Progenitor cell of endocrine pancreas (in vitro differentiated cells): ENCODE data around the gene AKT3. TPM values are rescaled to one million over a fixed set of nuclear protein-coding genes. Genes with fewer than 3 reads are reported as not detected.

Experiments used
- DNase-seq: peaks from one replicate; pipeline ENCODE4 v3.0.0; 2021; ENCODE audit warnings: low spot score; ENCODE audit not compliant: unreplicated experiment
- H3K27ac Mint-ChIP-seq: 2 replicates; pipeline ENCODE4 v1.8.0; 2021; ENCODE audit warnings: mild to moderate bottlenecking, moderate library complexity, mixed read lengths
- H3K27me3 Mint-ChIP-seq: 2 replicates; pipeline ENCODE4 v1.8.0; 2021; ENCODE audit warnings: mixed read lengths
- H3K36me3 Mint-ChIP-seq: 2 replicates; pipeline ENCODE4 v1.8.0; 2022; ENCODE audit warnings: mixed read lengths; ENCODE audit not compliant: insufficient read depth
- H3K4me1 Mint-ChIP-seq: 2 replicates; pipeline ENCODE4 v1.8.0; 2021; ENCODE audit warnings: low read depth, mixed read lengths
- H3K4me3 Mint-ChIP-seq: 2 replicates; pipeline ENCODE4 v1.8.0; 2021; ENCODE audit warnings: low read depth, mild to moderate bottlenecking, moderate library complexity, mixed read lengths
- H3K9me3 Mint-ChIP-seq: 2 replicates; pipeline ENCODE4 v1.8.0; 2021; ENCODE audit warnings: low read depth, mixed read lengths
- total RNA-seq: library from RNA; stranded (reverse); gene quantifications from 2 replicates; pipeline ENCODE4 v1.2.1, GENCODE V29; 2021
- TF ChIP-seq, protein P1 (sequence below): fragments of 200-600 bp; sonication (generic); IDR thresholded peaks from one replicate; pipeline ENCODE4 v1.5.0; 2021; ENCODE audit warnings: antibody characterized with exemption, mild to moderate bottlenecking; ENCODE audit not compliant: unreplicated experiment

AKT3 gene
- total RNA-seq, 1 donor from 2014 or later: 45.5 TPM

DNA sequence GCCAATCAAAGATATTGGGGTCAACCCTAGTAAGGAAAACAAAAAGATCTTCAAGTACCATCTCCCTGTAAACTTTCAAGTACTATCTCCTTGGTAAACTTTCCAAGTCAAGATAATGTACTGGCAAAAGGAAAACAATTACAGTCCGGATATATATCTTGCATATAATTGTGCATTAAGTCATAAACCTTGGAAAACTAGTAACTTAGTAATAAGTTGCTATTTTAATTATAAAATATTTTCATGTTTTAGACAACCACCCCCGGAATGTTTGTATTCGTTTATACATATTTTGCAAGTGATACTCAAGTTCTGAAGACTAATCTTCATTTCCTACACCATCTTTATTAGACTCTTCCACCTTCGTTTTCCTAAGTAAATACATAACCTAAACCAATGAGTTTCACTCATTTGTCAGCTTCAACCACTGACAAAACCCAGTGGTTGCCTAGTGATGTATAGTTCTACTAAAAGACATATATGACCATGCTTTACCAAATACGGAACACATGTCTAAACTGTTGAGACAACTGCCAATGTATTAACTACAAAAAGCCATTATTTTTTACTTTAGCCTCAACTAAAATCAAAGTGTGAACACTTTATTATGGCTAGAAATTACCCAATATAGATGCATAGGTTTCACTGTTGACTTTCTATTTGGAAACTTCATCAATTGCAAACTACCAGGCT lies 1.7 kb downstream of the AKT3 start:
- Mint-ChIP-seq H3K4me3 (peak overlapping the region; percentile 89), H3K36me3 (no peaks in the 10 kb centered on the region), H3K9me3 (peaks cover 1% of the 10 kb centered on the region), H3K27ac (no peak overlapping the region), H3K27me3 (peaks cover 12% of the 10 kb centered on the region), H3K4me1 (peaks cover 14% of the 10 kb centered on the region)
- no peak for DNase-seq
- TF ChIP-seq, protein P1, sequence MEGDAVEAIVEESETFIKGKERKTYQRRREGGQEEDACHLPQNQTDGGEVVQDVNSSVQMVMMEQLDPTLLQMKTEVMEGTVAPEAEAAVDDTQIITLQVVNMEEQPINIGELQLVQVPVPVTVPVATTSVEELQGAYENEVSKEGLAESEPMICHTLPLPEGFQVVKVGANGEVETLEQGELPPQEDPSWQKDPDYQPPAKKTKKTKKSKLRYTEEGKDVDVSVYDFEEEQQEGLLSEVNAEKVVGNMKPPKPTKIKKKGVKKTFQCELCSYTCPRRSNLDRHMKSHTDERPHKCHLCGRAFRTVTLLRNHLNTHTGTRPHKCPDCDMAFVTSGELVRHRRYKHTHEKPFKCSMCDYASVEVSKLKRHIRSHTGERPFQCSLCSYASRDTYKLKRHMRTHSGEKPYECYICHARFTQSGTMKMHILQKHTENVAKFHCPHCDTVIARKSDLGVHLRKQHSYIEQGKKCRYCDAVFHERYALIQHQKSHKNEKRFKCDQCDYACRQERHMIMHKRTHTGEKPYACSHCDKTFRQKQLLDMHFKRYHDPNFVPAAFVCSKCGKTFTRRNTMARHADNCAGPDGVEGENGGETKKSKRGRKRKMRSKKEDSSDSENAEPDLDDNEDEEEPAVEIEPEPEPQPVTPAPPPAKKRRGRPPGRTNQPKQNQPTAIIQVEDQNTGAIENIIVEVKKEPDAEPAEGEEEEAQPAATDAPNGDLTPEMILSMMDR: no peak

DNA sequence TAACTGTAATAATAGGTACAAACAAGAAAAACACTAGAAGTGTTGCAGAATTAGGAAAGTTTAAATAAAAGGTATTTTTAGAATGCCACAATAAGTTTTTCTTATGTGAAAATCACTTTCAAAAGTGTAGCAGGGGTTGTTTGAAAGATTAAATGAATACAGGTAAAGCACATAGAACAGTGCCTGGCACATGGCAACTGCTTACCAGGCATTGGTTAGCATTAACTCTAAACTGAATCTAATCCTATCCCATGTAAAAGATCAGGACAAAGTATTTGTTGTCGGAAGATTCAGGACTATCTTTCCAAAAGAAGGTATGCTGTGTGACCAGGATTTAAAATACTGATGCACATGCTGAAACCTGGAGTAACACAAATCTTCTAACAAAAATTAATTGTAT lies 3.3 kb downstream of the AKT3 start:
- no peak overlapping the region for H3K27ac Mint-ChIP-seq
- peaks cover 2% of the 10 kb centered on the region for H3K36me3 Mint-ChIP-seq
- TF ChIP-seq, protein P1: no peak
- peaks cover 13% of the 10 kb centered on the region for H3K4me1 Mint-ChIP-seq
- peaks cover 3% of the 10 kb centered on the region for H3K9me3 Mint-ChIP-seq
- H3K4me3 Mint-ChIP-seq: no peak overlapping the region
- H3K27me3 Mint-ChIP-seq: peaks cover 6% of the 10 kb centered on the region
- no peak for DNase-seq

- no peak for DNase-seq
- Mint-ChIP-seq H3K36me3 (peaks cover 2% of the 10 kb centered on the region), H3K9me3 (peaks cover 3% of the 10 kb centered on the region), H3K27me3 (peaks cover 6% of the 10 kb centered on the region), H3K4me1 (peaks cover 5% of the 10 kb centered on the region), H3K4me3 (no peak overlapping the region), H3K27ac (no peak overlapping the region)
- TF ChIP-seq, protein P1: no peak
These were observed 4.2 kb downstream of the AKT3 start for GRCh38 chr1:243845888-243846287.

DNA sequence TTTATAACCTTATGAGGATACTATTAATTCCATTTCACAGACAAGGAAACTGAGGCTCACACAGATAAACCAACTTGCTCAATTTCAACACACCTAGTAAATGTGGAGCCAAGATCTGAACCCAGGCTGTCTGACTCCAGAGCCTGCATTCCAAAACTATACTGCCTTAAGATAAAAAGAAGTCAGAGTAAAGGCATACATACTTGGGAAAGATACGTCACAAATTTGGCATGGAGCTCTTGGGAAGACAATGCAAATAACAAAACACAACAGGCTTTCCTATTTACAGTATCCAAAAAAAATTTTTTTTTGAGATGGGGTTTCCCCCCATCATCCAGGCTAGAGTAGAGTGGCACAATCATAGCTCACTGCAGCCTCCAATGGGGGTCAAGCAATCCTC lies 5.9 kb downstream of the AKT3 start:
- TF ChIP-seq, protein P1: no peak
- H3K36me3 Mint-ChIP-seq: peaks cover 2% of the 10 kb centered on the region
- H3K4me3 Mint-ChIP-seq: no peak overlapping the region
- no peak overlapping the region for H3K27ac Mint-ChIP-seq
- peaks cover 3% of the 10 kb centered on the region for H3K9me3 Mint-ChIP-seq
- H3K27me3 Mint-ChIP-seq: peaks cover 6% of the 10 kb centered on the region
- peaks cover 5% of the 10 kb centered on the region for H3K4me1 Mint-ChIP-seq
- no peak for DNase-seq

- H3K4me3 Mint-ChIP-seq: no peak overlapping the region
- peaks cover 3% of the 10 kb centered on the region for H3K9me3 Mint-ChIP-seq
- no peaks in the 10 kb centered on the region for H3K27me3 Mint-ChIP-seq
- H3K27ac Mint-ChIP-seq: no peak overlapping the region
- TF ChIP-seq, protein P1: no peak
- H3K4me1 Mint-ChIP-seq: no peaks in the 10 kb centered on the region
- no peak for DNase-seq
- H3K36me3 Mint-ChIP-seq: peaks cover 2% of the 10 kb centered on the region
These were observed 7.0 kb downstream of the AKT3 start for GRCh38 chr1:243842978-243843511.
